ENCODE results near the gene HRH3.

The HRH3 gene

GRCh38 chr20:62197311-62197710 lies 22.8 kb downstream of the HRH3 start:
- DNase-seq, result no peak

GRCh38 chr20:62196286-62196685 lies 23.8 kb downstream of the HRH3 start:
- no peak for DNase-seq

- DNase-seq, result no peak
Measured at GRCh38 chr20:62195736-62196135, 24.3 kb downstream of the HRH3 start.

- no peak for DNase-seq
Measured at GRCh38 chr20:62195075-62195405, 25.0 kb downstream of the HRH3 start.

- no peak for DNase-seq
Measured at GRCh38 chr20:62193079-62194025, 26.7 kb downstream of the HRH3 start.

- no peak for DNase-seq
Measured at GRCh38 chr20:62192635-62193034, 27.4 kb downstream of the HRH3 start.

GRCh38 chr20:62191781-62192559 lies 28.1 kb downstream of the HRH3 start:
- DNase-seq, result no peak

- no peak for DNase-seq
Measured at GRCh38 chr20:62190639-62191411, 29.3 kb downstream of the HRH3 start.

GRCh38 chr20:62186887-62187866 lies 32.9 kb downstream of the HRH3 start:
- DNase-seq, result no peak

GRCh38 chr20:62186096-62186426 lies 34.0 kb downstream of the HRH3 start:
- DNase-seq, result no peak

GRCh38 chr20:62183426-62184142 lies 36.5 kb downstream of the HRH3 start:
- no peak for DNase-seq

GRCh38 chr20:62182469-62183425 lies 37.3 kb downstream of the HRH3 start, which contains the start of gene MTG2:
Gene MTG2 (plus strand): TSS chr20:62183028. CDS start chr20:62193421, 10,393 bp downstream.
- peak; percentile 77 for DNase-seq

- DNase-seq, result no peak
Measured at GRCh38 chr20:62181808-62182207, 38.3 kb downstream of the HRH3 start.

GRCh38 chr20:62179162-62179504 lies 40.9 kb downstream of the HRH3 start:
- DNase-seq, result no peak

GRCh38 chr20:62178316-62179161 lies 41.5 kb downstream of the HRH3 start:
- no peak for DNase-seq

GRCh38 chr20:62177307-62177706 lies 42.8 kb downstream of the HRH3 start:
- no peak for DNase-seq

GRCh38 chr20:62176866-62177265 lies 43.2 kb downstream of the HRH3 start:
- no peak for DNase-seq

- DNase-seq, result no peak
Measured at GRCh38 chr20:62175711-62176110, 44.4 kb downstream of the HRH3 start.
